Measurements from ENCODE around the gene ZBTB17. TPM values are rescaled to one million over a fixed set of nuclear protein-coding genes. Genes with fewer than 3 reads are reported as not detected.

Gene ZBTB17
- total RNA-seq, 4 donors from 2014 or later = 33.3 to 113 (median 50.5) TPM

DNA sequence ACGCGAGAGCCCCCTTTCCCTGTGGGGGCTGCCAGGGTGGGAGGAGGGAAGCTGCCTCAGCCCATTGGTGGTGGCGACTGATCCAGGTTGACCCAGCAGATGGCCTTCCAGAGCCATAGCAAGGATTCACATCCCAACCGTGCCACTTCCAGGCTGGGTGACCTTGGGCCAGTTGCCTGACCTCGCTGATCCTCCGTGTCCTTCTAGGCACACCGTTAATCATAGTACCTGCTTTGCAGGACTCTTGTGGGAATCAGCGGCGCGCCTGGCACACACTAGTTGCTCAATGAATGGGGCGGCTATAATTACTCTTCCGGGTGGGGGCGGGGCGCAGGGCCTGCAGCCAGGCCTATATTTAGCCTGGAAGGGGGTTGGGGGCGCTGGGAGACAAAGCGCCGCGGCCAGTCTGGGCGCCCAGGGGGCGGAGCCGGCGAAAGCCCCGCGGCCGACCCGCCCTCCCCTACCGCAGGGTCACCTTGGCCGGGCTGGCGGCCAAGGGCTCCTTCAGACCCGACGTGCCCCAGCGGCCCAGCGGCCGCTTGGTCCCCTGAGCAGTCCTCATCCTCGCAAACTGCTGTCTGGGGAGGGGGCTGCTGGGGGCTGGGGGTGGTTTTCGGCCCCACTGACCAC, 36.8 kb upstream of the ZBTB17 start:
- peaks cover 23 to 32% (median 28%) of the 10 kb centered on the region in 4 donors for H3K4me1 ChIP-seq
- 7% methylated on average over 24 of the region's 36 CpGs; no CpG with 5 or more reads in 1 of the 2 donors for WGBS, 2 donors (ENCODE audit: low coverage in 1 of 2)
- no peaks in the 10 kb centered on the region for H3K9me3 ChIP-seq
- in situ Hi-C loops (cut with MboI; ENCODE audit: low pct_ligation_motif_present in 1 of 4, low pct_unique_long_range_greater_than_20kb in 1 of 4, low sequenced_read_pairs in 3 of 4) = loop anchor here in 1 of 4 donors (5.0 kb wide), 1 partner anchor 35 kb away; no protein-coding TSS in a partner anchor
- intact Hi-C loops (cut with DNase I; ENCODE audit: low total_unique reads) = no loop called here
- no peaks in the 10 kb centered on the region for H3K27me3 ChIP-seq
- H3K36me3 ChIP-seq = no peaks in the 10 kb centered on the region
- H3K27ac ChIP-seq = peak overlapping the region; percentile 83 to 92 (median 87)
- DNase-seq = peak; percentile 66
- TF ChIP-seq, protein P1, sequence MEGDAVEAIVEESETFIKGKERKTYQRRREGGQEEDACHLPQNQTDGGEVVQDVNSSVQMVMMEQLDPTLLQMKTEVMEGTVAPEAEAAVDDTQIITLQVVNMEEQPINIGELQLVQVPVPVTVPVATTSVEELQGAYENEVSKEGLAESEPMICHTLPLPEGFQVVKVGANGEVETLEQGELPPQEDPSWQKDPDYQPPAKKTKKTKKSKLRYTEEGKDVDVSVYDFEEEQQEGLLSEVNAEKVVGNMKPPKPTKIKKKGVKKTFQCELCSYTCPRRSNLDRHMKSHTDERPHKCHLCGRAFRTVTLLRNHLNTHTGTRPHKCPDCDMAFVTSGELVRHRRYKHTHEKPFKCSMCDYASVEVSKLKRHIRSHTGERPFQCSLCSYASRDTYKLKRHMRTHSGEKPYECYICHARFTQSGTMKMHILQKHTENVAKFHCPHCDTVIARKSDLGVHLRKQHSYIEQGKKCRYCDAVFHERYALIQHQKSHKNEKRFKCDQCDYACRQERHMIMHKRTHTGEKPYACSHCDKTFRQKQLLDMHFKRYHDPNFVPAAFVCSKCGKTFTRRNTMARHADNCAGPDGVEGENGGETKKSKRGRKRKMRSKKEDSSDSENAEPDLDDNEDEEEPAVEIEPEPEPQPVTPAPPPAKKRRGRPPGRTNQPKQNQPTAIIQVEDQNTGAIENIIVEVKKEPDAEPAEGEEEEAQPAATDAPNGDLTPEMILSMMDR (IDR thresholded peaks at IDR 0.05) = no peak
- TF ChIP-seq POLR2A (IDR thresholded peaks at IDR 0.05) = peak; percentile 11
- no peak for TF ChIP-seq EP300 (IDR thresholded peaks at IDR 0.05; ENCODE audit: low read depth)
- peak overlapping the region; percentile 23 to 53 (median 40) for H3K4me3 ChIP-seq

GRCh38 chr1:16011936-16012589, 36.2 kb upstream of the ZBTB17 start:
- WGBS, 2 donors (ENCODE audit: low coverage in 1 of 2) = 90% methylated on average over 10 of the region's 11 CpGs; no CpG with 5 or more reads in 1 of the 2 donors
- in situ Hi-C loops (cut with MboI; ENCODE audit: low pct_ligation_motif_present in 1 of 4, low pct_unique_long_range_greater_than_20kb in 1 of 4, low sequenced_read_pairs in 3 of 4) = loop anchor here in 1 of 4 donors (5.0 kb wide), 1 partner anchor 35 kb away; no protein-coding TSS in a partner anchor
- TF ChIP-seq, protein P1 (IDR thresholded peaks at IDR 0.05) = no peak
- no peak for TF ChIP-seq POLR2A (IDR thresholded peaks at IDR 0.05)
- TF ChIP-seq POLR2AphosphoS5 (IDR thresholded peaks at IDR 0.05) = no peak
- Histone ChIP-seq H3K4me1 (peaks cover 23 to 32% (median 28%) of the 10 kb centered on the region in 4 donors), H3K27ac (peak overlapping the region; percentile 83 to 92 (median 87)), H3K27me3 (no peaks in the 10 kb centered on the region), H3K36me3 (no peaks in the 10 kb centered on the region), H3K4me3 (peak overlapping the region in 2 of 4 donors; percentile 31 to 53), H3K9me3 (no peaks in the 10 kb centered on the region)
- intact Hi-C loops (cut with DNase I; ENCODE audit: low total_unique reads) = no loop called here
- DNase-seq = no peak

DNA sequence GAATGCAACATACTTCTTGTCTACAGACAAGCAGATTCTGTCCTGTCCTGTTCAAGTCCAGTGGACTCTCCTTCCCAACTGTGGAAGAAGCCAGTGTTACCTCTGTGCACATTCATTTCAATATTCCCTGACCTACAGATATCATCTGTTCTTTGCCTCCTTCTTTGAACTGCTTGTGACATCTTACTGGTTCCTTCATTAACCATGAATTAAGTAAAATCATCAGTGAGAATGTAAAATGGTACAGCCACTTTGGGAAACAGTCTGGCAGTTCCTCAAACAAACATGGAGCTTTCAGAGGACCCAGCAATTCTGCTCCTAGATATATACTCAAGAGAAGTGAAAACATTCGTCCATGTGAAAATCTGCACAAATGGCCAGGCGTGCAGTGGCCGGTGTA, 34.9 kb upstream of the ZBTB17 start:
- Histone ChIP-seq H3K27ac (no peak overlapping the region), H3K36me3 (no peaks in the 10 kb centered on the region), H3K4me3 (no peak overlapping the region), H3K4me1 (peaks cover 23 to 32% (median 28%) of the 10 kb centered on the region in 4 donors), H3K27me3 (no peaks in the 10 kb centered on the region), H3K9me3 (no peaks in the 10 kb centered on the region)
- TF ChIP-seq EP300 (IDR thresholded peaks at IDR 0.05; ENCODE audit: low read depth) (no peak), POLR2A (IDR thresholded peaks at IDR 0.05) (no peak), POLR2AphosphoS5 (IDR thresholded peaks at IDR 0.05) (no peak)
- TF ChIP-seq, protein P1 (IDR thresholded peaks at IDR 0.05) = no peak
- 90 to 91% methylated on average over 3 of the region's 3 CpGs for WGBS, 2 donors (ENCODE audit: low coverage in 1 of 2)
- in situ Hi-C loops (cut with MboI; ENCODE audit: low pct_ligation_motif_present in 1 of 4, low pct_unique_long_range_greater_than_20kb in 1 of 4, low sequenced_read_pairs in 3 of 4) (loop anchor here in 1 of 4 donors (5.0 kb wide), 1 partner anchor 36 kb away; no protein-coding TSS in a partner anchor), intact Hi-C loops (cut with DNase I; ENCODE audit: low total_unique reads) (no loop called here)
- DNase-seq = no peak

DNA sequence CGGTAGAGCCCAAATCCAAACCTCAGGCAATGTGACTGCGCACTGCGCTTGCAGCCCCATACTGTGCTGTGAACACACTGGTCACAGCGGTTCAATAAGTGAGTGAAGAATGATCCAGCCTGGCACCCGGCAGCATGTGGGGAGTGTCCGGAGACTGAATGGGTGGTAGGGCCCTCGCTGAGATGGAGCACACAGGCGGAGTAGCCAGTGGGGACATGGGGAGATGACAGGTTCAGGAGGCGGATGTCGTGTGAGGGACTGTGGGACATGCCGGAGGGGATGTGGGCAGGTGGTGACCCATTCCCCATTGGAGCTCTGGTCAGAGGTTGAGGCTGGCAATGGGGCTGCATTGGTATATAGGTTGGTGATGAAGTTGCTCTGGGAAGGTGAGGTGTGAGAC, 33.8 kb upstream of the ZBTB17 start:
- no peak for DNase-seq
- H3K36me3 ChIP-seq = no peaks in the 10 kb centered on the region
- H3K4me1 ChIP-seq = peaks cover 14 to 24% (median 23%) of the 10 kb centered on the region in 4 donors
- no peaks in the 10 kb centered on the region for H3K27me3 ChIP-seq
- intact Hi-C loops (cut with DNase I; ENCODE audit: low total_unique reads) = loop anchor here (2.0 kb wide), 2 partner anchors 23 to 47 kb away; no protein-coding TSS in a partner anchor
- no peak for TF ChIP-seq EP300 (IDR thresholded peaks at IDR 0.05; ENCODE audit: low read depth)
- no peak for TF ChIP-seq POLR2AphosphoS5 (IDR thresholded peaks at IDR 0.05)
- TF ChIP-seq, protein P1 (IDR thresholded peaks at IDR 0.05) = no peak
- no peak for TF ChIP-seq POLR2A (IDR thresholded peaks at IDR 0.05)
- in situ Hi-C loops (cut with MboI; ENCODE audit: low pct_ligation_motif_present in 1 of 4, low pct_unique_long_range_greater_than_20kb in 1 of 4, low sequenced_read_pairs in 3 of 4) = loop anchor here in 1 of 4 donors (5.0 kb wide), 1 partner anchor 38 kb away; no protein-coding TSS in a partner anchor
- WGBS, 2 donors (ENCODE audit: low coverage in 1 of 2) = 91% methylated on average over 11 of the region's 11 CpGs; no CpG with 5 or more reads in 1 of the 2 donors
- no peak overlapping the region for H3K4me3 ChIP-seq
- no peak overlapping the region for H3K27ac ChIP-seq
- H3K9me3 ChIP-seq = no peaks in the 10 kb centered on the region

Measured in transverse colon (tissue), 4 donors.